GM21423 (cell line): Measurements from ENCODE around the gene CLK3.
"Not testable (repeated sequence)": the region's sequence is repeated elsewhere in the genome, so short reads cannot be mapped to it uniquely, and the experiment has no call there.

Experiments used
- ATAC-seq: cut with Tn5 transposase; IDR thresholded peaks from one replicate; pipeline ENCODE4 v1.9.1; 2021; ENCODE audit warnings: mild to moderate bottlenecking, moderate library complexity; ENCODE audit not compliant: unreplicated experiment

The CLK3 gene

GRCh38 chr15:74641151-74641550 is 25.5 kb downstream of the CLK3 start:
- no peak for ATAC-seq

- no peak for ATAC-seq
These were observed 26.7 kb downstream of the CLK3 start for GRCh38 chr15:74642348-74642733.

- ATAC-seq = no peak
These were observed 27.4 kb downstream of the CLK3 start for GRCh38 chr15:74642734-74643664.

GRCh38 chr15:74643665-74644204 is 28.1 kb downstream of the CLK3 start:
- ATAC-seq = no peak

GRCh38 chr15:74646480-74646879 is 30.8 kb downstream of the CLK3 start:
- ATAC-seq = no peak

- no peak for ATAC-seq
These were observed 32.6 kb downstream of the CLK3 start for GRCh38 chr15:74648051-74648842.

- no peak for ATAC-seq
These were observed 35.7 kb downstream of the CLK3 start for GRCh38 chr15:74651242-74651741.

- no peak for ATAC-seq
These were observed 37.9 kb downstream of the CLK3 start for GRCh38 chr15:74653426-74654102.

GRCh38 chr15:74655424-74655823 is 39.8 kb downstream of the CLK3 start:
- peak; percentile 69 for ATAC-seq

GRCh38 chr15:74656935-74657535 is 41.4 kb downstream of the CLK3 start:
- no peak for ATAC-seq

- no peak for ATAC-seq
These were observed 42.2 kb downstream of the CLK3 start for GRCh38 chr15:74657846-74658245.

- ATAC-seq = not testable (repeated sequence)
These were observed 45.6 kb downstream of the CLK3 start for GRCh38 chr15:74661280-74661679.

- no peak for ATAC-seq
These were observed 46.6 kb downstream of the CLK3 start for GRCh38 chr15:74662064-74662860.

- ATAC-seq = no peak
These were observed 47.8 kb downstream of the CLK3 start for GRCh38 chr15:74663303-74664027.

- no peak for ATAC-seq
These were observed 48.5 kb downstream of the CLK3 start for GRCh38 chr15:74664028-74664616.

GRCh38 chr15:74664670-74665069 is 49.0 kb downstream of the CLK3 start:
- no peak for ATAC-seq

- no peak for ATAC-seq
These were observed 52.3 kb downstream of the CLK3 start for GRCh38 chr15:74667975-74668374.

GRCh38 chr15:74669627-74670026 is 54.0 kb downstream of the CLK3 start:
- ATAC-seq = no peak

- ATAC-seq = no peak
These were observed 58.5 kb downstream of the CLK3 start for GRCh38 chr15:74674161-74674560.
